ENCODE results near the gene UBASH3B. TPM values are rescaled to one million over a fixed set of nuclear protein-coding genes. Genes with fewer than 3 reads are reported as not detected.

UBASH3B gene
- total and polyA plus RNA-seq, 11 donors = 0.72 to 19.0 (median 1.7) TPM

DNA sequence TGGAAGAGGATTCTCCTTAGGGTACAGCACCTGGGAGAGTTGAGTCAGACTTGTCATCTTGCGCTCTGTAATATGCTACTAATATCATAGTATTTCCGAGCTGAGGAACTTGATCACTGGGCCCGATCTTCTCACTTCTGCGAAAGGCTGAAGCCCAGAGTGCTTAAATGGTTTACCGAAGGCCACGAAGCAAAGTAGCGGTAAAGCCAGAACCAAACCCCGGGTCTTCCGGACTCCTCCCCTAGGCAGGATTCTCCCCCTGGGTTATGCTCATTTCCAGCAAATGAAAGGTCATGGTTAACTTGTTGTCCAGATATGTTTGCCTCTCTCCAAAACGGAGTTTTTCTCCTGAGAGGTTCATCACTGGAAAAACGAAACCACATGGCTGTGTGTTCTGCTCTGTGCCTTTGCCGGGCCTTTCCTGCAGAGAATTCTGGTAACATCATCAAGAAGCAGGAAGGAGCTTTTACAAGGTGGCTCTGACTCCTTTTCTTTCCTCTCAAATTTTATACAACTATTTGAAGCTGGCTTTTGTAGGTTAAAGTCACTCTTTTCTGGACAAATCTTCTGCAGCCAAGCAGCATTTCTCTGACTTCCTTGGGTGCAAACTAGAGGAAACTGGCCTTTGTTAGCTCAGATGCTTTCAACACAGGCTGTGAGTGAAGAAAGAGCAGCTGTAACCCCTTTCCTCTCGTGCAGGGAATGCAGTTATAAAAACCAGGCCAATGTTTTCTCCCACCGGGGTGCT lies 35.5 kb downstream of the UBASH3B start:
- intact Hi-C loops (cut with DNase I) = loop anchor here in 3 of 10 donors (2.0 to 10.0 kb wide), 3 partner anchors 34 to 54 kb away; partner anchors contain the start of gene UBASH3B (in 1 of the 3)
- peak overlapping the region; percentile 34 to 81 (median 64) for H3K27ac ChIP-seq
- no peaks in the 10 kb centered on the region for H3K36me3 ChIP-seq
- H3K4me3 ChIP-seq = peak overlapping the region in 10 of 12 donors; percentile 4 to 53 (median 32)
- 39 to 50% (median 47%) methylated on average over 14 of the region's 14 CpGs for whole genome bisulfite sequencing, 4 donors
- H3K9me3 ChIP-seq = no peaks in the 10 kb centered on the region
- DNase-seq = peak in 1 of 5 donors; percentile 23
- no peaks in the 10 kb centered on the region for H3K27me3 ChIP-seq
- peaks cover 0 to 28% (median 12%) of the 10 kb centered on the region in 12 donors for H3K4me1 ChIP-seq
- peak in 3 of 4 donors; percentile 70 to 78 (median 76) for ATAC-seq
- TF ChIP-seq, protein P1, sequence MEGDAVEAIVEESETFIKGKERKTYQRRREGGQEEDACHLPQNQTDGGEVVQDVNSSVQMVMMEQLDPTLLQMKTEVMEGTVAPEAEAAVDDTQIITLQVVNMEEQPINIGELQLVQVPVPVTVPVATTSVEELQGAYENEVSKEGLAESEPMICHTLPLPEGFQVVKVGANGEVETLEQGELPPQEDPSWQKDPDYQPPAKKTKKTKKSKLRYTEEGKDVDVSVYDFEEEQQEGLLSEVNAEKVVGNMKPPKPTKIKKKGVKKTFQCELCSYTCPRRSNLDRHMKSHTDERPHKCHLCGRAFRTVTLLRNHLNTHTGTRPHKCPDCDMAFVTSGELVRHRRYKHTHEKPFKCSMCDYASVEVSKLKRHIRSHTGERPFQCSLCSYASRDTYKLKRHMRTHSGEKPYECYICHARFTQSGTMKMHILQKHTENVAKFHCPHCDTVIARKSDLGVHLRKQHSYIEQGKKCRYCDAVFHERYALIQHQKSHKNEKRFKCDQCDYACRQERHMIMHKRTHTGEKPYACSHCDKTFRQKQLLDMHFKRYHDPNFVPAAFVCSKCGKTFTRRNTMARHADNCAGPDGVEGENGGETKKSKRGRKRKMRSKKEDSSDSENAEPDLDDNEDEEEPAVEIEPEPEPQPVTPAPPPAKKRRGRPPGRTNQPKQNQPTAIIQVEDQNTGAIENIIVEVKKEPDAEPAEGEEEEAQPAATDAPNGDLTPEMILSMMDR (IDR thresholded peaks at IDR 0.05) = no peak
- TF ChIP-seq POLR2A (IDR thresholded peaks at IDR 0.05) = no peak

DNA sequence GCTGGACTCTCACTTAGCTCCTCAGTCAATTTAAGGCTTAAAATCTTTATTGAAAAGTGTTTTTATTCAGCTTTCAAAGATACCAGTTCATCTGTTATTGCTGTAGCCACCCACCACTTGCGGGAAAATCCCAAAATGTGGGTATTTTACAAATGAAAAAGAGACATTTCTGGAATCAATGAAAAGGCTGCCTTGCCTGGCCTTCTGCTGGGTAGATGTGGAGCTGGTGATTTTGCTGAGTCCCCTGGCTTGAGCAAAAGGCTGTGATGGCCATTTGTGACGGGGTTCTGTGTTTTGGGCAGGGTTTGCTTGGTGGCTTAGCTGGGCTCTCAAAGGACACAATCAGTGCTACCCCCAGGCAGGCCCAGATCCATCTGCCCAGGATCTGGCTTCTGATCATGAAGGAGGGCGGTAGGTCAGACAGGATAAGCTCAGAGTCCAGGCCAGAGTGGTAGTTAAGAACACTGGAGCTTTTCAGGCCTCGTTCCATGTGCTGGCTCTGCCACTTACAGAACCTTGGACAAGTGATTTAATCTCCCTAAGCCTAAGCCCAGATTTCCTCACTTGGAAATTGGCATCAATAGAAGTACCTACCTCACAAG lies 36.1 kb downstream of the UBASH3B start:
- peak overlapping the region in 6 of 12 donors; percentile 4 to 53 (median 37) for H3K4me3 ChIP-seq
- no peaks in the 10 kb centered on the region for H3K27me3 ChIP-seq
- peaks cover 0 to 27% (median 12%) of the 10 kb centered on the region in 12 donors for H3K4me1 ChIP-seq
- peak overlapping the region; percentile 4 to 81 (median 64) for H3K27ac ChIP-seq
- no peaks in the 10 kb centered on the region for H3K36me3 ChIP-seq
- ATAC-seq (peak in 3 of 4 donors; percentile 18 to 37 (median 22)), DNase-seq (no peak)
- 67 to 87% (median 75%) methylated on average over 4 of the region's 4 CpGs for WGBS, 4 donors
- TF ChIP-seq, protein P1 (IDR thresholded peaks at IDR 0.05) = no peak
- no peak for TF ChIP-seq POLR2A (IDR thresholded peaks at IDR 0.05)
- intact Hi-C loops (cut with DNase I) = loop anchor here in 3 of 10 donors (2.0 to 10.0 kb wide), 3 partner anchors 34 to 53 kb away; partner anchors contain the start of gene UBASH3B (in 1 of the 3)
- H3K9me3 ChIP-seq = no peaks in the 10 kb centered on the region

DNA sequence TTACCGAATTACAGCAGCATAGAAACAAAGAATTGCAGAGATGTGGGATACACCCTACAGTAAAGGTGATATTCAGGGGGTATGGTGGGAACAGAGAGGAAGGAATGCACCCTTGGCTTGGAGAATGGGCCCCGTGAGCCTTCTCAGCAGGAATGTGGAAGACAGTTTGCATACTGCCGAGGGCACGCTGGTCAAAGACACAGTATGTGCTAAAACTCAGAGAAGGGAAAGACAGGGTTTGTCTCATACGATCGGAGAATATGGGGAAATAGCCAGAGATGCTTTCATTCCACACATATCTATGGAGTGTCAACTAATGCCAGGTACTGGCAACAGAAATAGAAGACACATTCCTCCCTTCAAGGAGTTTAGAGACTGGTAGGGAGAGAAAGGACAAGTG lies 36.9 kb downstream of the UBASH3B start:
- Histone ChIP-seq H3K4me3 (no peak overlapping the region), H3K27me3 (no peaks in the 10 kb centered on the region), H3K9me3 (no peaks in the 10 kb centered on the region), H3K36me3 (no peaks in the 10 kb centered on the region), H3K27ac (peak overlapping the region in 5 of 12 donors; percentile 59 to 81 (median 71)), H3K4me1 (peaks cover 0 to 35% (median 12%) of the 10 kb centered on the region in 12 donors)
- WGBS, 4 donors = 79 to 93% (median 89%) methylated on average over 6 of the region's 6 CpGs
- TF ChIP-seq POLR2A (IDR thresholded peaks at IDR 0.05) = no peak
- TF ChIP-seq, protein P1 (IDR thresholded peaks at IDR 0.05) = no peak
- no peak for DNase-seq
- ATAC-seq = no peak
- intact Hi-C loops (cut with DNase I) = loop anchor here in 2 of 10 donors (5.0 to 10.0 kb wide), 2 partner anchors 35 to 52 kb away; partner anchors contain the start of gene UBASH3B (in 1 of the 2)
